Stimulated activated CD4-positive, alpha-beta T cell treated with anti-CD3 and anti-CD28 coated beads, Interleukin-2, amount 100 ng/mL, for 48 hours (primary cell): ENCODE data around the gene DEFB129.
"Not testable (repeated sequence)": the region's sequence is repeated elsewhere in the genome, so short reads cannot be mapped to it uniquely, and the experiment has no call there.

ENCODE experiments used
- DNase-seq, 2 donors: peaks; one replicate each; pipeline ENCODE4 v3.0.0-alpha.2; 2020

Gene DEFB129

GRCh38 chr20:226958-227357, at the start of gene DEFB129:
Gene DEFB129 (plus strand): TSS chr20:227258. CDS start chr20:227289, 31 bp downstream.
- DNase-seq: no peak

GRCh38 chr20:184288-184687, 42.8 kb upstream of the DEFB129 start:
- DNase-seq: no peak

- DNase-seq: no peak
Observed at GRCh38 chr20:187733-188132, 39.3 kb upstream of the DEFB129 start.

GRCh38 chr20:189611-190010, 37.4 kb upstream of the DEFB129 start, which contains the start of gene DEFB128:
Gene DEFB128 (minus strand): TSS chr20:189711. CDS start chr20:189623, 88 bp downstream.
- DNase-seq: no peak

- DNase-seq: no peak
Observed at GRCh38 chr20:198225-198624, 28.8 kb upstream of the DEFB129 start.

GRCh38 chr20:199996-200395, 27.1 kb upstream of the DEFB129 start:
- DNase-seq: no peak

- DNase-seq: not testable (repeated sequence)
Observed at GRCh38 chr20:203630-204029, 23.4 kb upstream of the DEFB129 start.

- no peak for DNase-seq
Observed at GRCh38 chr20:208942-209566, 18.0 kb upstream of the DEFB129 start.

- DNase-seq: no peak
Observed at GRCh38 chr20:210809-211502, 16.1 kb upstream of the DEFB129 start.

- no peak for DNase-seq
Observed at GRCh38 chr20:214383-214782, 12.7 kb upstream of the DEFB129 start.

GRCh38 chr20:215796-216195, 11.3 kb upstream of the DEFB129 start:
- no peak for DNase-seq

GRCh38 chr20:217266-217665, 9.8 kb upstream of the DEFB129 start:
- no peak for DNase-seq

GRCh38 chr20:219290-220115, 7.6 kb upstream of the DEFB129 start:
- no peak for DNase-seq

- no peak for DNase-seq
Observed at GRCh38 chr20:221258-221830, 5.7 kb upstream of the DEFB129 start.

- not testable (repeated sequence) for DNase-seq
Observed at GRCh38 chr20:225879-226278, 1.2 kb upstream of the DEFB129 start.

- no peak for DNase-seq
Observed at GRCh38 chr20:227439-228105, 514 bp downstream of the DEFB129 start.

- DNase-seq: no peak
Observed at GRCh38 chr20:235891-236290, 8.8 kb downstream of the DEFB129 start.

GRCh38 chr20:237489-237888, 10.4 kb downstream of the DEFB129 start:
- peak in 1 of 2 donors; percentile 3 for DNase-seq

GRCh38 chr20:237929-238328, 10.9 kb downstream of the DEFB129 start:
- DNase-seq: no peak

GRCh38 chr20:242905-243304, 15.8 kb downstream of the DEFB129 start:
- DNase-seq: no peak

- DNase-seq: no peak
Observed at GRCh38 chr20:251354-251753, 24.3 kb downstream of the DEFB129 start.

GRCh38 chr20:252801-253200, 25.7 kb downstream of the DEFB129 start:
- no peak for DNase-seq

GRCh38 chr20:253447-253846, 26.4 kb downstream of the DEFB129 start:
- not testable (repeated sequence) for DNase-seq
